Epidermal melanocyte (primary cell): ENCODE results near the gene TUBA4A.
"Not testable (repeated sequence)": the region's sequence is repeated elsewhere in the genome, so short reads cannot be mapped to it uniquely, and the experiment has no call there.

Experiments
- DNase-seq: peaks from one replicate; pipeline ENCODE4 v3.0.0; 2011; ENCODE audit warnings: low spot score; ENCODE audit not compliant: insufficient read length

The TUBA4A gene

DNA sequence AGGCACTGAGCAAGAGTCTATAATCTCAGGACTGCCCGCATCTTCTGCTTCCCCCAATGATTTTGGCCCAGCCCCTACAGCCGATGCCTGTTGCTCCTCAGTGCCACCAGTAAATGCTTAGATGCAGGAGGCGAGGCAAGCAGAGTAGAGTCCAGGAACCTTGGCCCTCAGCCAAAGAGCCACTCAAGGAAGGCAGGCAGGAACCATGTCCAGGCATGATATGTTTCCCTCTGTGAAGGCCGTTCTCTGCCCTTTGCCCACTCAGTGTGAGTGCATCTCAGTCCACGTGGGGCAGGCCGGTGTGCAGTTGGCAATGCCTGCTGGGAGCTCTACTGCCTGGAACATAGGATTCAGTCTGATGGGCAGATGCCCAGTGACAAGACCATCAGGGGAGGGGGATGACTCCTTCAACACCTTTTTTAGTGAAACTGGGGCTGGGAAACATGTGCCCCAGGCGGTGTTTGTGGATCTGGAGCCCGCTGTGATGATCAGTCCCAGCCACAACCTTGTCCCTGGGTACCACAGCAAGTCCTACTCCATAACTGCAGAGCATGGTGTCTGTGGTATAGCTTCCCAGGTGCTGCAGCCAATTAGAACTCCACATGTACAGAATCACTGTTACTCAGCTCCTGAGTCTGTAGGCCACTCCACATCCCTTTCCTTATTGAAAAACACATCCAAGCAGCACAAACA lies 15.8 kb upstream of the TUBA4A start:
- no peak for DNase-seq

DNA sequence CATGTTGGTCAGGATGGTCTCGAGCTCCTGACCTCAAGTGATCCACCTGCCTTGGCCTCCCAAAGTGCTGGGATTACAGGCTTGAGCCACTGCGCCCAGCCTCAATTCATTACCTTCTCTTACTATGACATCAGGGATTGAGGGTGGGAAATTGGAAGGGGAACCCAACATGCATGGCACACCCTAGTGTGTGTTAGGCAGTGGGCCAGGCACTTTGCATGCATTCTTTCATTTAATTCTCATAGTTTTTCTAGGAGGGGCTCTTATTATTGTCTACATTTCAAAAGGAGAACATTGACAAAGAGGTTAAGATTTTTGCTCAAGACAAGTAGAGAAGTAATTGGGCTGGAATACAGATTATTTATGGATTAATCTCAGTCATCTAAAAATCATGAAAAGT lies 14.6 kb upstream of the TUBA4A start:
- no peak for DNase-seq

DNA sequence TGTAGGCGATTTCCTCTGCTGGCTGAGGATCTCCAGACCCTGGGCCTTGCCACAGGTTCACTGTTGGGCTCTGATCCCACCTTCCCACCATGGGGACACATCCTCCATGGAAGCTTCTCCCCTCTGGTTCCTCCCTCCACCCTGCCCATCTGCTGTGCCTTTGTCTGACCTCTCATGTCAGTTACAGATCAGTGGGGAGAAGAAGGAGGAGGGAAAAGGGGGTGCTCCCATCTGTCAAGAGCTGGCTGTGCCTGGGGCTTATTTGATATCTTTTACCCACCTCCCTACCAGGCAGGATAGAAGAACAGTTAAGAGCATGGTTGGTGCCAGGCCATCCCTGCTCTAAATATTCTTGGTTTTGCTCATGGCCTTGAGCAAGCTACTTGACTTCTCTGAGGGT lies 13.2 kb upstream of the TUBA4A start:
- DNase-seq = no peak

DNA sequence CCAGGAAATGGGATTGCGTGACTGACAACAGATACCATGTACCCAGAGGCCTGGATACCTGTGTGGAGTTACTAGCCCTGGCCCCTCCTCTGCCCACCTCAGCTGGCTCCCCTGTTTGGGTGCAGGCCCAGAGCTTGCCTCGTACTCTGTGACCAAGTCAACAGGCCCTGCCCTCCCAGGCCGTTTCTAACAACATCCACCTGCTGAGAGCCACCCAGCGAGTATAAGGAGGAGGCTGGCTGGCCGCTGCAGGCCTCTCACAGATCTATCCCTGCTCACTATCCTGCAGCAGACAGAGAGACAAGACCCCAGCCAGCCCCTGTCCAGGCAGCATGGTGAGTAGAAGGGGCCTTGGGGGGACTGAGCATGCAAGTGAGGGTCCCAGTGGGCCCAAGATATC lies 12.5 kb upstream of the TUBA4A start:
- DNase-seq = no peak

DNA sequence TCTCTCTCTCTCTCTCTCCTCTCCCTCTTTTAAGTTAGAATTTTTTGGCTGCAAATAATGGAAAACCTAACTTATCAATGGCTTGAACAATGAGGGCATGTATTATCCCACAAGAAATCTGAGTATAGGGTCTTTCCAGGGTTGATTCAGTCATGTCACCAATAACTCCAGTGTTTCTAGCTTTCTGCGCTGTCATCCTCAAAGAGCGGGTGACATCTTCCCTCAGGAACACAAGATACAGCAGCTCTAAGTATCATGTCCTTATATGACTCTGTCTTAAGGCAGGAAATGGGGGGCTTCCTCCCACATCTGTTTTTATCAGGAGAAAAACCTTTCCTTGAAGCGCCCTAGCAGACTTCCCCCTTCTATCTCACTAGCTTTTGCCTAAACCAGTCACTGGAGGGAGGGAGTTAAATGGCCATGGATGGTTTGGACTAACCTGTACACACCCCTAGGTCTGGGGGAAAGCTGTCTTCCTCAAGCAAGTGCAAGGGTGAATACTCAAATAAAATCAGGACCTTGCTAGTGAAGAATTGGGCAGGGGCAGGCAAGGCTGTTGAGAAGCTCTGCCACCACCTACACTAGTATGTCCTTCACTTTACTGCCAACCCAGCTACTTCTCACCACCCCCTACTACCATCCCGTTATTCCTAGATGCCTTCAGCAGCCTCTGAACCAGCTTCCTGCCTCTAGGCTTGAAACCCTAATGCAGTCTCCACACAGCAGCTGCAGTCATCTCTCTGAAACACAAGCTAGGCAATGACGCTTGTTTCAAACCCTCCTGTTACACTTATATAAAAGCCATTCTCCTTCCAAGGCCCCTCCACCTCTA lies 7.5 kb upstream of the TUBA4A start:
- no peak for DNase-seq

DNA sequence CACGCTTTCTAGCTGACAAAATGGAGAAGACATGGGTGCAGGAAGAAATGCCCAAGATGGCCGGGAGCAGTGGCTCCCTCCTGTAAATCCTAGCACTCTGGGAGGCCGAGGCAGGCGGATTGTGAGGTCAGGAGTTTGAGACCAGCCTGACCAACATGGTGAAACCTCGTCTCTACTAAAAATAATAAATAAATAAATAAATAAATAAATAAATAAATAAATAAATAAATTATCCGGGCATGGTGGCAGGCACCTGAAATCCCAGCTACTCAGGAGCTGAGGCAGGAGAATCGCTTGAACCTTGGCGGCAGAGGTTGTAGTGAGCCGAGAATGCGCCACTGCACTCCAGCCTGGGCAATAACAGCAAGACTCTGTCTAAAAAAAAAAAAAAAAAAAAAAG lies 5.2 kb upstream of the TUBA4A start:
- not testable (repeated sequence) for DNase-seq

DNA sequence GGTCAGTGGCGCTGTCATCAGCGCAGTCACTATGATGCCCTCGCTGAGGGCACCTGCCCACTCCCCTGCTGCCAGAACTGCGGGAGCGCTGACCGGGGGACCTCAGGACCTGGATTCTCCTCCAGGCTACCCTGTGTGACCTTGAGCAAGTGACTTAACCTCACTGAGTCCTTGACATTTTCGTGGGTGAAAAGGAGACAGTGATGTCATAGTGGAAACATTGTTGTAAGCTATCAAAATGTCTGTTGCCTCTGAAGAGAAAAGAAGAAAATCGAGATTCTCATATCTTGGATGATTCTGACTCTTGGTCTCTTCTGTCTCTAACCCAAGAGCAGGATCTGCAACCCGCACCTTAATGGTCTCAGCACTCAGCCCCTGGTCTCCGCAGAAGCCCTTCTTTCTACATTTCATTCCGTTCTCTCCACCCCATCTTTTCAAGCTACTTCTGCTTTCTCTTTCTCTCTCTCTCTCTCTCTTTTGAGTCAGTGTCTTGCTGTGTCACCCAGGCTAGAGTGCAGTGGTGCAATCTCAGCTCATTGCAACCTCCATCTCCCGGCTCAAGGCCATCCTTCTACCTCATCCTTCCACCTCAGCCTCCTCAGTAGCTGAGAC lies 978 bp upstream of the TUBA4A start:
- no peak for DNase-seq

DNA sequence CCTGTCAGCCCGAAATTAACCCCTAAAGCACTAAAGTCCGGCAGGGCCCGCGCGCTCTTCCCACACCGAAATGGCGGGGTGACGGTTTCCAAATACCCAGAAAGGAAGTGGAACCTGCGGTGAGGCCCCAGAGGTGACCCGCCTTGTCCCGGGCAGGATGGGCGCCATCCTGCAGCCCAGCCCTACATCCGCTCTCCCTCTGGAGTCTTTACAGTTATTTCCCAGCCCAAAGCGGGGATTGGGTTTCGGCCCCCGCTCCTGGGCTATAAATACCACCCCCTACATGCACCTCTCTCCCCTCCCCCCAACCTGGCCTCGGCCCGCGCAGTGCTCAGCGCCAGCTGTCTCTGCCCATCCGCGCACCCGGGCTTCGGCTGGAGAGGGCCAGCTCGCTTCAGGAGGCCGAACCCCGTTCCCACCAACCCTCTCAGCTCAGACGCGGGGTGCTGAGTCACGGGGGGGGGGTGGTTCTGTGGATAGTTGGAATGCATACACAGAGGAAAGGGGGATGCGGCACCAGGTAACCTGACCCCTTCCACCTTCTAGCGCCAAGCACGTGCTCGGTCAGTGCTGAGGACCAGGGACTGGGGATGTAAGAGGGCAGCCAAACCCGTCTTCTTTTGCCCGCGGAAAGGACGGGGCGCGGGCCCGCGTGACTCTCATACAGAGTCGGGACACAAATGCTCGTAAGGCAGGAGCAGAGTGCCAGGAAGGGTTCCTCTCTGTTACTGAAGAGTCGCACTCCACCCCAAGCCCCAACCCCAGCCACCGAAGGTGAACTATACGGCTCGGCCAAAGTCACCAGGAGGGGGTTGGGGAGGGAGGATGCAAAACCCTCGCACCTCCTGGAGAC lies 592 bp downstream of the TUBA4A start, which contains the start of gene TUBA4B:
Gene TUBA4B (plus strand): TSS at position 344 of the 853 bp plus-strand sequence. CDS start 165 bp downstream, at position 509.
- no peak for DNase-seq

DNA sequence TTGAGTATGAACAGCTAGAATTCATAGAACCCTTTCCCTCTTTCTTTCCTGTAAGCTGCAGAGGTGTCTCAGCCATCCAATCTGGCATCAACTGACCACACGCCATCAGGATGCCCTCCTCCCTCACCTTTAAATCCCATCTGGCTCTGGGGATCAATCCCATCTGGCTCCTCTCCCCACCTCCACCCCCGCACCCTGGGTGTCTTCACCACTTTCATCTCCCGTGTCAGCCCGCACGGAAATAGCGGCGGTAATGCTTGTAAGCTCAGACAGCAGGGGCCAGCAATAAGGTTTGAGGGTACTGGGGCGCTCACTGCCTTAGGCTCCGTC lies 1.2 kb downstream of the TUBA4A start:
- no peak for DNase-seq

DNA sequence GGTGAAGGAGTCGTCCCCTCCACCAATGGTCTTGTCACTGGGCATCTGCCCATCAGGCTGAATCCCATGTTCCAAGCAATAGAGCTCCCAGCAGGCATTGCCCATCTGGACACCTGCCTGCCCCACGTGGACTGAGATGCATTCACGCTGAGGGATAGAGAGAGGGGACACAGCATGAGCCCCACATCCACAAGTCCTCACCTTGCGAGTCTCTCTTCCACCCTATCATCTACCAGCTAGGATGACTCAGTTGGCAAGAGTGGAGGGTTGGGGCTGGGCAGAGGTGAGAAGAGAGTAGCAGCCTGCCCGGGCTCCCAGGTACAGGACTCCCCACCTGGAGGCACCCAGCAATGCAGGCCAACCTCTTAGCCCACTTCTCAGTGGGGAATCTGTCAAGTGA lies 1.6 kb downstream of the TUBA4A start:
- no peak for DNase-seq

DNA sequence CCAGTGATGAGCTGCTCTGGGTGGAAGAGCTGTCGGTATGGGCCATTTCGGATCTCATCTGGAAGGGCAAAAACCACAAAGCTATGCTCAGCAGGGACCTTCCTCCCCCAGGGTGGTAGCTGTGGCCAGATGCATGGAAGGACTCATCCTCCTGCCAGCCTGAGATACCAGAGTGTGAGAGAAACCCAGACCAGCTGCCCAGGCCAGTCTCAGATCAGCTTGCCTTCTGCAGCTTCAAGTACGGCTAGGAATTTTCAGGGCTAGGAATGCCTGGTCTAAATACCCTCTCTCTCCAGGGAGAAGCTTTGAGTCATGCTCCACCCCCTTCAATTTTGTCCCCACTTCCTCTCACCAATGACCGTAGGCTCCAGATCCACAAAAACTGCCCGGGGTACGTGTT lies 2.1 kb downstream of the TUBA4A start:
- DNase-seq = no peak

DNA sequence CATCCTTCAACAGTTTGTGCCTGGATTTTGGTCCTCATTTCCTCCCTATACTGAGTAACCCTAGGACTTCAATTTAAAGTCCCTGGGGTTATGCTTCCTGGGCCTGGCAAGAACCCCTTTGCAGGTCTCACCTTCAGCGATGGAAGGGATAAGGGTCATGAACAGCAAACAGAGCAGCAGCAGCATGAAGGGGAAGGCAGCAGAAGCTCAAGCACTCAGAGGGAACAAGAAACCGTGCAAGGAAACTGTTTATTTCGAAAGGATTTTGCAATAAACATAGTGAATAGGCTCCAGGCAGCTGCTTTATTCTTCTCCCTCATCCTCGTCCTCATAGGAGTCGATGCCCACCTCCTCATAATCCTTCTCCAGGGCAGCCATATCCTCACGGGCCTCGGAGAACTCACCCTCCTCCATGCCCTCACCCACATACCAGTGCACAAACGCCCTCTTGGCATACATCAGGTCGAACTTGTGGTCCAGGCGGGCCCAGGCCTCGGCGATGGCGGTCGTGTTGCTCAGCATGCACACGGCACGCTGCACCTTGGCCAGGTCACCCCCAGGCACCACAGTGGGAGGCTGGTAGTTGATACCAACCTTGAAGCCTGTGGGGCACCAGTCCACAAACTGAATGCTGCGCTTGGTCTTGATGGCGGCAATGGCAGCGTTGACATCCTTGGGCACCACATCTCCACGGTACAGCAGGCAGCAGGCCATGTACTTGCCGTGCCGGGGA lies 3.5 kb downstream of the TUBA4A start:
- no peak for DNase-seq

DNA sequence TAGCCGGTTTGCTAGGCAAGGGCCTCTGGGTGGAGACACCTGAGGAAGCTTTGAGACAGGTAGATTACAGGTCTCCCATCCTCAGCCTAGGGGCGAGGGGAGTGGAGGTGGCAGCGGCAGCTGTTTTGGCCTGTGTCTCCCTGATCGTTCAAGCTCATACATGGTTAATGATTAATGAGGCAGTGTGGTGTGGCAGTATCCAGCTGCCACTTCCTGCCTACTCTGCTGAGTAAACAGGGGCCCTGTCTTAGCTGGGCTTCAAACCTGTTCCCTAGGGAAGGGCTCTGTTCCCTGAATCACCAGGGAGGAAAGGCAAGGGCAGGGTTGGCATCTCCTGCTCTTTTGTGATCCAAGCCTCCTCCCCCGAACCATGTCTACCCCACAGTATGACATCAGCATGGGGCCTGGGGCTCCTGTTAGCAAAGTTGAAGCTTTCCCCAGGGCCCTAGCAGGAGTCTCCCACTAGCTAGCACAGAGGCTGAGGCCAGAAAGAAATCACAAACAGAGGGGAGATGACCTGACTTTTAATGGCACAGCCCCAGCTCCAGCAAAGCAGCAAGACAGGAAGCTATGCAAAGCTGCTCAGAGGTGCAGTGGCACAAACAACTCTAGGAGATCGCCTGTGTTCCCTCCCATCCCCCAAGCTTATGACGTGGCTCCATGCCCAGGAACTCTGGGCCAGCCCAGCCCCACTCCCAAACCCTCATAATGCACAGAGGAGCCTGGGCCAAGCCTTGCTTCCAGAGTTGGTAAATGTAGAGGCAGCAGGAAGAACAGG lies 4.3 kb downstream of the TUBA4A start:
- DNase-seq = no peak

DNA sequence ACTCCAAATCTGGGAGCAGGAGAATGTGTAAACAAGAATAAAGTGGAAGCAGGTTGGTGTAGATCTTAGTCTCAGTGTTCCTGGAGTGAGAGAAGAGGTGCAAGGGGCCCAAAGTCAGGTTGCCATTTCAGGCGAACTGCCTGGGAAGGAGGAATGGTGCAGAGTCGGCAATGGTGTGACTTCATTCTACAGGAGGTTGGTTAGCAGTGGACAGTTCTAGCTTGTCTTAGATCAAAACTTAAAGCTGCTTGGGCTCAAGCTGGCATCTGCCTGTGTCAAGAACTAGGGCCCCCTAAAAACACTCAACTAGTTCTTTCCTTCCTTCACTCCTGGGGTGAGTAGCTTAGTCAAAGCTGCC lies 4.9 kb downstream of the TUBA4A start:
- no peak for DNase-seq

DNA sequence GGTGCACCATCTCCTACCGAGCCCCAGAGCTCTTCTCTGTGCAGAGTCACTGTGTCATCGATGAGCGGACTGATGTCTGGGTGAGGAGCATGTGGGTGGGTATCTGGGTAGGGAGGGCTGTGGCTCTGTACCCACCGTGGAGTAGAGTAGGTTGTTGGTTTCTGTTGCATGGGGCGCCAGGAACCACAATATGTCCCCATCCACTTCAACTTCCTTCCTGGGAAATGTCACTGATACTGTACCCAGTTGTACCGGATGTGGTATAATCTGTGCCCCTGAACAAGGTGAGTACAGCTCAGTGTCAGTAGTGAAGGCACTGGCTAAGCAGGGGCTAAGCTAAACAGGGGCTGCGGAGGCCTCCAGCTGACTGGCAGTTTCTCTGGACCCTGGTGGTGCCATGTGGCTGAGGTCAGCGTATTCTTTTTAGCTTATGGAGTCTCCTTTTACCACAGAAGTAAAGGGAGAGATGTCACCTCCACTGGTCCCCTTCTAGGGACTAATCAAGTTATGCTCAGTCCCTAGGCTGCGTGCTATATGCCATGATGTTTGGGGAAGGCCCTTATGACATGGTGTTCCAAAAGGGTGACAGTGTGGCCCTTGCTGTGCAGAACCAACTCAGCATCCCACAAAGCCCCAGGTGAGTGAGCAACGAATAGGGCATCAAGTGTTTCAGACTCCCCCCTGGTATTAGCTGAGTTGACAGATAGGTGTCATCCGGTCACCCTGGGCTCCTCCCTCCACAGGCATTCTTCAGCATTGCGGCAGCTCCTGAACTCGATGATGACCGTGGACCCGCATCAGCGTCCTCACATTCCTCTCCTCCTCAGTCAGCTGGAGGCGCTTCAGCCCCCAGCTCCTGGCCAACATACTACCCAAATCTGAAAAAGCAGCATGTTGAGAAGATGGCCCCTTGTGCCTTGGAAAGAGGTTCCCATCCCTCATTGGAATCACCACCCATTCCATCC lies 5.8 kb downstream of the TUBA4A start:
- DNase-seq = no peak

DNA sequence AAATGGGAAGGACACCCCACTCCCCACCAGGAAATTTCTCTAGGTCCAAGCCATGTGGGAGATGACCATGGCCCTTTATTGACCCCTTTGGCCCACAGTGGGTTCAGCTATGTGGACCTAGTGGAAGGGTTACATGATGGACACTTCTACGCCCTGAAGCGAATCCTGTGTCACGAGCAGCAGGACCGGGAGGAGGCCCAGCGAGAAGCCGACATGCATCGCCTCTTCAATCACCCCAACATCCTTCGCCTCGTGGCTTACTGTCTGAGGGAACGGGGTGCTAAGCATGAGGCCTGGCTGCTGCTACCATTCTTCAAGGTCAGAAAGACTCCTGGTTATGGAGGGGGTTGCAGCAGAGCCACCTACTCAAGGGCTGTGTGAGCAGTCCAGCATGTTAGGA lies 7.2 kb downstream of the TUBA4A start:
- DNase-seq = no peak

DNA sequence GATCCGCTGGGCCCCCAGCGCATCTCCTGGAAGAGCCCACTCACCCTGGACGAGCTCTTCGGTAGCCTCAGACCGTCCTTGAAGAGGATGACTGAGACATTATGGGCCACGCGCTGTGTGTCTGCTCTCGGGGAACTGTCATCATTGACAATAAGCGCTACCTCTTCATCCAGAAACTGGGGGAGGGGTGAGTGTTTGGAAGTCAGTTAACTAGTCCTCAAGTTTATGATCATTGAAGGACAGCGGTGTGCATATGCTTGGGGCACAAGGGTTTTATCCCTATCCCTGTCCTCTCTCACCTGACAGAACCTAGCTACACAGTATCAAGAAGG lies 7.9 kb downstream of the TUBA4A start:
- no peak for DNase-seq

DNA sequence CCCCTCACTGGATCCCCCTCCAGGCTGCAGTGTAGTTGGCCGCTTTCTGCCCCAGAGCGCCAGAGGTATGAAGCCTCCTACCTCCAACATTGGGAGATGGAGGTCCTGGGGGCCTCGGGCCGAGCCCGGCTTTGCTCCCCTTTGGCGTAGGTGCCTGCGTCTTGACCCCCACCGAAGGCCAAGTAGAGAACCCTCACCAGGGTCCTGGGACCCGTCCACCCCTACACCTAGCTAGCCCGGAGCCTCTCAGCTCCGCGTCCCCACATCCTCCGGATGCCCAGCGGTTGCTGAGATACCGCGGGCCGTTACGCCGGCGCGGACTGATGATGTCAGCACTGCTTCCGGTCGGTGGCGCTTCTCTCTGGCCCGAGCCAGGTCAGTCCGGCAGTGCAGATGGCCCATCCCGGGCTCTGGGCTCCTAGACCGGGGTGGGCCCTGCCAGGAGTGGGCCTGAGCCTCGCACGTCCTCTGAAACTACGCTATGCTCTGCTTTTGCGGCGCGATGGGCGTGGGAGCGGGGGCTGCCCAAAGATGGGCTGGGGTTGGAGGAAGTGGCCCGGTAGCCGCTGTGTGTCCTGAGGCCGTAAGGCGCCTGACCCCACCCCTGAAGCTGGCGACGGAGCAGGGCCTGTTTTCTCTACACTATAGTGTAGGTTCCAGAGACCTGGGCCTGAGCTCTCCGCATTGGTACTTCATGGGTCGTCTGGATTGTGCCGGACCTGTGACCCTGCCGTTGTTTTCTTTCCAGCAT lies 8.4 kb downstream of the TUBA4A start, which contains the start of the genes GLB1L and STK16:
Gene GLB1L (minus strand): TSS at position 297 of the 751 bp plus-strand sequence. CDS start 1,871 bp downstream, outside the sequence.
Gene STK16 (plus strand): TSS at position 332 of the 751 bp plus-strand sequence. CDS start 521 bp downstream, outside the sequence.
- DNase-seq = peak; percentile 99
